Stimulated activated naive CD8-positive, alpha-beta T cell treated with anti-CD3 and anti-CD28 coated beads, Interleukin-15, Interleukin-2, amounts not matched to agents 100 ng/mL and 50 ng/mL, for 24 hours (primary cell): ENCODE measurements around the gene ABCA3.

Experiments used
- H3K27ac Mint-ChIP-seq: one replicate; pipeline ENCODE4 v1.8.0; 2021; ENCODE audit warnings: mild to moderate bottlenecking, mixed read lengths
- H3K27me3 Mint-ChIP-seq: one replicate; pipeline ENCODE4 v1.8.0; 2021; ENCODE audit warnings: mixed read lengths
- H3K36me3 Mint-ChIP-seq: one replicate; pipeline ENCODE4 v1.8.0; 2021; ENCODE audit warnings: low read depth, mixed read lengths
- H3K4me1 Mint-ChIP-seq: one replicate; pipeline ENCODE4 v1.8.0; 2021; ENCODE audit warnings: low read depth, mixed read lengths
- H3K4me3 Mint-ChIP-seq: one replicate; pipeline ENCODE4 v1.8.0; 2021; ENCODE audit warnings: mild to moderate bottlenecking, mixed read lengths
- H3K9me3 Mint-ChIP-seq: one replicate; pipeline ENCODE4 v1.8.0; 2021; ENCODE audit warnings: mixed read lengths

ABCA3 gene

DNA sequence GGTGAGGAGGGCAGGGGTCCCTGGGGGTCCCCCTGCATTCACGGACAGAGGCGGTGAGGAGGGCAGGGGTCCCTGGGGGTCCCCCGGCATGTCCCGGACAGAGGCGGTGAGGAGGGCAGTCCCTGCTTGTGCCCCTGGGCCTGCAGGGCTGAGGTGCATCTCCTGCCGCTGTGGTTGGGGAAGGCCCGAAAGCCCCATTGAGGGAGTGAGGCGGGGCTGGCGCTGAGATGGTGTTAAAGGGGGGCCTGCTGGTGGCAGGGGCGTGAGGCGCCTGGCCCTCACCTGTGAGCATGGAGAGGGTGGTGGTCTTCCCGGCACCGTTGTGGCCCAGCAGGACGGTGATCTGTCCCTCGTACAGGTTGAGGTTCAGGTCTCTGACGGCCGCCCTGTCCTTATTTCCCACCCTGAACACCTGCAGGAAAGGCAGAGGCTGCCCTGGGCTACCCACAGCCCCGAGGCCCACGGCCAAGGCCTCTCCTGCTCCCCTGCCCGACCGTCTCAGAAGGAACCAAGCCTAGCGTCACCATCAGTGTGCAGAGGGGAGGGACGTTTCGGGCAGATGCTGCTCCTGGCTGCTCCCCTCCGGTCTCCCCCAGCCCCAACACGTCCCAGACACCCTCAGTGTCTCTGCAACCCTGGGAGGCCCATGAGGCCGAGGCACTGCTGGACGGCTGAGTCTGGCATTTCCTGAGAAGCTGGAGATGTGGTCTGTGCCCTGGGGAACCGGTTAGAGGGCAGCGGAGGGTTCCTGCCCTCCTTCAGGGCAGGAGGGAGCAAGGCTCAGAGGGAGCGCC is 41.2 kb downstream of the ABCA3 start:
- H3K27me3 Mint-ChIP-seq, result no peaks in the 10 kb centered on the region
- H3K4me3 Mint-ChIP-seq, result no peak overlapping the region
- no peaks in the 10 kb centered on the region for H3K9me3 Mint-ChIP-seq
- H3K4me1 Mint-ChIP-seq, result no peaks in the 10 kb centered on the region
- no peak overlapping the region for H3K27ac Mint-ChIP-seq
- H3K36me3 Mint-ChIP-seq, result no peaks in the 10 kb centered on the region

DNA sequence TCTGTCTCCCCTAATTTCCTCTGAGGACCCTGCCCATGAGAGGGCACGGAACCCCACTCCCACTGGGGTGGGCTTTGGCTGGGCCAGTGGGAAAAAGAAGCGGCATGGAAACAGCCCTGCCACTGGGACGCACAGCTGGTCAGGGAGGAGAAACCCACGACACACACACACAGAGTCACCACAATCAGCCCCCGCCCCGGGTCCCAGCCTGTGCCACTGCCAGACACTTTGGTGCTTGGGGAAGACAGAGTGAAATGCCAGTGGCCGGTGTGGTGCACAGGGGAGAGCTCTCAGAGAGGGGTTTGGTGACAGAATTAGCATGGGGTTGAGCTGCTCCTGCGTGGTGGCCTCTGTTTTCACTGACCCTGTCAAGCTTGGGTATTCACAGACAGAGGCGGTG is 41.9 kb downstream of the ABCA3 start:
- Mint-ChIP-seq H3K27ac (no peak overlapping the region), H3K9me3 (no peaks in the 10 kb centered on the region), H3K4me1 (no peaks in the 10 kb centered on the region), H3K4me3 (no peak overlapping the region), H3K36me3 (no peaks in the 10 kb centered on the region), H3K27me3 (no peaks in the 10 kb centered on the region)

DNA sequence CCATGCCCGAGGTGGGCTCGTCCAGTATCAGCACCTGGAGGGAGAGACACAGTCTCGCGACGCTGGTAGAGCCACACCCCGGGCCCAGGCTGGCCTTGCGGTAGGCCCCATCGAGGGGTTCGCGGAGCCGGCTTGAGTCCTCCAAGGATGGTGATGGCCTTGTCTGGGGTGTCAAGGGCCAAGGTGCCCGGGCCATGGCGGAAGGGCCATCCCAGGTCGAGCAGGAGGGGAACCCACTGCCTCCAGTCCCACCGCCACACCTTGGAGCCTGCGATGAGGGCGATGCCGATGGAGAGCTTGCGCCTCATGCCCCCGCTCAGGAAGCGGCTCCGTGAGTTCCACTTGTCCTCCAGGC is 43.0 kb downstream of the ABCA3 start:
- Mint-ChIP-seq H3K27ac (no peak overlapping the region), H3K36me3 (no peaks in the 10 kb centered on the region), H3K4me3 (no peak overlapping the region), H3K9me3 (no peaks in the 10 kb centered on the region), H3K4me1 (no peaks in the 10 kb centered on the region), H3K27me3 (no peaks in the 10 kb centered on the region)

DNA sequence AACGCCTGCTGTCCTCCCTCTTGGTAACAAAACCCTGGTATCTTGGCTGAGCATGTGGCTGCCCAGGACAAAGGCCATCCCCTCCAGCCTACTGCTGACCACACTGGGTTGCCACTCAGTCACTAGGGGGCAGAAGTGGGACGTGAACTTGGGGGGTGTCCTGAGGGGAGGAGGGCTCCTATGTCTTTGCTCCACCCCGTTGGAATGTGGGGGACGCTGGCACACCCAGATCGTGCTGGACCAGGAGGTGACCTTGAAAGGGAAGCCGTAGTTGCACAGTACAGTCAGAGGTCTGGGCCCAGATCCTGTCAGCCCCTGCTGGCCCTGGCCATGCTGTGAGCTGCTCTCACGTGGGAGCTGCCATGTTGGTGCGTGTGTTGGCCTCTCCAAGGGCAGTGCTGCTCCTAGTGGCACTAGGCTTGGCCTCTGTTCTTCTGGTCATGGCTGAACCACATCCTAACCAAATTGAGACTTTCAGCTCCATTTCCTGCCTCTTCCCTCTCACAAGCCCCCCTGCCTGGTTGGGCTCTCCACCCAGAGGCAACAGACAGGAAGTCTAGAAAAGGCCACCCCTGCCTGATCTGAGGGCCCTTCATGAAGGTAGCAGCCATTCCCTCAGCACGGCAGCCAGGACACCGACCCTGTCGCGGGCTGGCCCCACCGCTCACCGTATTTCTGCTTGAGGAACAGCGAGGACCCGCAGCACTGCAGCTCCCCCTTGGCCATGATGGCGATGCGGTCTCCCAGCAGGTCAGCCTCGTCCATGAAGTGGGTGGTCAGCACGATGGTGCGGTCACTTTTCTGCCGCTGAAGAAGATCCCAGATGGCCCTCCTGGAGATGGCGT is 43.6 kb downstream of the ABCA3 start:
- no peaks in the 10 kb centered on the region for H3K36me3 Mint-ChIP-seq
- no peak overlapping the region for H3K4me3 Mint-ChIP-seq
- no peaks in the 10 kb centered on the region for H3K9me3 Mint-ChIP-seq
- H3K4me1 Mint-ChIP-seq, result no peaks in the 10 kb centered on the region
- no peak overlapping the region for H3K27ac Mint-ChIP-seq
- no peaks in the 10 kb centered on the region for H3K27me3 Mint-ChIP-seq

DNA sequence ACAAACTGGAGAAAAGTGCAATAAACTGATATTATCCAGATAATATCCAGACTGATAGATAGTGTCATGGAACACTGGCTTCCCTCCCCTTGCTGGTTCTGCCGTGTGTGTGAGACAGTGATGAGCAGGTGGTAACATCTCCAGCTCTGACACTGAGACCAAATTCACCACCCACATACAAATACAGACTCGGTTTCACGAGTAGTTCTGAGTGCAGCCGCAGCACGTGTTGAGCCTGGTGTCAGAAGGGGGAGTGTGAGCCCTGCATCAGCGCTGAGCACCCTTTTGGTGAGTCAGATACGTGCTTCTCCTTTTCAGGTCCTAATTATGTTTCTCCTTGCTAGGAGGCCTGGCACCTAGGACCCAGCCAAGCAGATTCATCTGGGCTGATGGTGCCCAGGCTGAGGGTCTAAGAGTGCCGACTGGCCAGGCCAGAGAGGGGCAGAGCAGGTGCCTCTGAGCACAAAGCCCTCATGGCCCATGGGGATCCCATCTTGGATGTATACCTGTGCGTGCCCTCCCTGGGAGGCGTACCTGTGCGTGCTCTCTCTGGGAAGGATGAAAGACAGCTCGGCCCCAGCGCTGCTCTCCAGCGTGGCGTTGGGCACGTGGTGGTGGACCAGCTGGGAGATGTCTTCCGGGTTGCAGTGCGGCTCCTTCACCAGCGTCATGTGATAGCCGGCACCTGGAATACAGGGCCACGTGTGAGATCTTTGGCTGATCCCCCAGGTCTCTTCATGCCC is 45.3 kb downstream of the ABCA3 start:
- Mint-ChIP-seq H3K4me3 (no peak overlapping the region), H3K9me3 (no peaks in the 10 kb centered on the region), H3K27ac (no peak overlapping the region), H3K27me3 (no peaks in the 10 kb centered on the region), H3K4me1 (no peaks in the 10 kb centered on the region), H3K36me3 (no peaks in the 10 kb centered on the region)

DNA sequence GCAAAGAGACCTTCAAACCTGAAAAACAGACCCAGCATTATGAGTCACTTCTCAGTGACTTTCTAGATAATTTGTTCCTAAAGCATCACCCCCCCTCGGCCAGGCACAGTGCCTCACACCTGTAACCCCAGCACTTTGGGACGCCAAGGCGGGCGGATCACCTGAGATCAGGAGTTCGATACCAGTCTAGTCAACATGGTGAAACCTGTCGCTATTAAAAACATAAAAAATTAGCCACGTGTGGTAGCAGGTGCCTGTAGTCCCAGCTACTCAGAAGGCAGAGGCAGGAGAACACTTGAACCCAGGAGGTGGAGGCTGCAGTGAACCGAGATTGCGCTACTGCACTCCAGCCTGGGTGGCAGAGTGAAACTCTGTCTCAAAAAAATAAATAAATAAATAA is 48.3 kb downstream of the ABCA3 start:
- no peaks in the 10 kb centered on the region for H3K27me3 Mint-ChIP-seq
- H3K9me3 Mint-ChIP-seq, result no peaks in the 10 kb centered on the region
- H3K27ac Mint-ChIP-seq, result no peak overlapping the region
- no peaks in the 10 kb centered on the region for H3K4me1 Mint-ChIP-seq
- H3K36me3 Mint-ChIP-seq, result no peaks in the 10 kb centered on the region
- no peak overlapping the region for H3K4me3 Mint-ChIP-seq

DNA sequence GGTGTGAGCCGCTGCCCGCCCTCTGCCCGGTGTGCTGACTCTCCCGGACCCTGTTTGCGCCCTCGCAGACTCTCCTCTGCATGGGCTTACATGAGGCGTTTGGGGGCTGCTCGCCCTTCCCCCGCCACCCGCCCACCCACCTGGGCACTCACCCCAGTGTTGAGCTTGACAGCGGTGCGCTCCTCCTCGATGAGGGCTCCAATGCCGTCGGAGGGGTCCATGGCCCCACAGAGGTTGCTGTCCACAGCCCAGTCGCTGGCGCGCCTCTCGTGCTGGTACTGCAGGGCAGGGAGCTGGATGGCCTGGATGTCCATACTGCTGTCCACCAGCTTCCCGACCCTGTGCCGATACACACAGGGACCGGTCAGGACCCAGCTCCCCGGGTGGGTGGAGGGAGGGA is 51.2 kb downstream of the ABCA3 start:
- H3K4me1 Mint-ChIP-seq, result no peaks in the 10 kb centered on the region
- no peak overlapping the region for H3K4me3 Mint-ChIP-seq
- no peak overlapping the region for H3K27ac Mint-ChIP-seq
- H3K9me3 Mint-ChIP-seq, result no peaks in the 10 kb centered on the region
- no peaks in the 10 kb centered on the region for H3K27me3 Mint-ChIP-seq
- no peaks in the 10 kb centered on the region for H3K36me3 Mint-ChIP-seq

DNA sequence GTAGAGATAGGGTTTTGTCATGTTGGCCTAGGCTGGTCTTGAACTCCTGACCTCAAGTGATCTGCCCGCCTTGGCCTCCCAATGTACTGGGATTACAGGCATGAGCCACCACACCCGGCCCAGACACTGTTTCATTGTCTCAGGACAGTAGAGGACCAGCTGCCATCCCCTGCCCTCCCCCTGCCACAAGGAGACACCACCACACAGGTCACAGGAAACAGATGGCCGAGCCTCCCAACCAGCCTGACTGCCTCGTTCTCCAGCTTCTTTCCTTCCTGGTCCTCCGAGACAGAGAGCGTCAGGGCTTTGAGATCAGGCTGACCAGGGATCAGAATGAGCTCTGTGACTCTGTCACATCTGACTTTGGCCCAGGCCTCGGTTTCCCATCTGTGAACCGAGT is 51.8 kb downstream of the ABCA3 start:
- Mint-ChIP-seq H3K36me3 (no peaks in the 10 kb centered on the region), H3K4me1 (no peaks in the 10 kb centered on the region), H3K27ac (no peak overlapping the region), H3K9me3 (no peaks in the 10 kb centered on the region), H3K4me3 (no peak overlapping the region), H3K27me3 (no peaks in the 10 kb centered on the region)

DNA sequence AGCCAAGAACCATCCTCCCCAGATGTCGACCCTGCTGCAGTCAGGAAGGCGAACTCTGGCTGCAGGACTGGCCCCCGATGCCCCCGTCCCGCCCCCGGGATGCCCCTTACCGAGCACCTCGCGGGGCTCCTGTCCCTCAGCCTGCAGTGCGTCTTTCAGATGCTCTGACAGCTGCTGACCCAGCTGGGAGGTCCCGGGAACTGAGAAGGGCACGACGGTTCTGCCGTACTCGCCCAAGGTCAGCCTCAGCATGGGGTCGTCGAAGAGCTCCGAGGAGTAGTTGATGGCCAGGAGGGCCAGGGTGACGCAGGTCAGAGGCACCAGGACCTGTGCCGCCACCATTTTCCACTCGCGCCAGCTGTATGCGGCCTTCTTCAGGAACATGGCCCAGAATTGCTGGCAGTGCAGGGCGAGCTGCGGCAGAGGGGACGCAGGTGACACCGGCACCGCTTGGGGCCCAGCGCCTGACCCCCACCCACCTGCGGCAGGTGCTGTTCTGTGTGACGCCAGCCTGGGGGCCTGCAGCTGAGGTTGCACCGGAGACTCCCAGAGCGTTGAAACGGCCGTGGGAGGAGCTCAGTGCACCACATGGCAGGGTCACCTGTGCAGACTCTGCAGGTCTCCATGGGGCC is 52.5 kb downstream of the ABCA3 start:
- H3K27ac Mint-ChIP-seq, result no peak overlapping the region
- H3K9me3 Mint-ChIP-seq, result no peaks in the 10 kb centered on the region
- no peaks in the 10 kb centered on the region for H3K36me3 Mint-ChIP-seq
- no peak overlapping the region for H3K4me3 Mint-ChIP-seq
- H3K4me1 Mint-ChIP-seq, result no peaks in the 10 kb centered on the region
- no peaks in the 10 kb centered on the region for H3K27me3 Mint-ChIP-seq

DNA sequence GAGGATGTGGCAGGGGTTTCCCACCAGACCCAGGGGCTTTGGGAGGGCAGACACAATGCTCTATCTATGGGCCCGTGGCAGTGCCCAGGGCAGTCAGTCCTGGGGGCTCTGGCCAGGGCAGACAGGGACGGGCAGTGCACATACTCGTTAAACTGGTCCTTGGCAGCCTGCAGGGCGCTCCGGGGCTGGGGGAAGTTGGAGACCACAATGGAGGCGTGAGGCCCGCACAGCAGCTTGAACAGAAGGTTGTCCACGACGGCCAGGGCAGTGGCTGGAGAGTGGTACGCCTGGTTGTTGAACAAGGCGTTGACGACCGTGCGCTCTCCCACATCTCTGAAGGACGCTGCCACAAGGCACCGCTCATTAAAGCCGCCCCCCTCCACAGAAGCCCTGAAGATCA is 54.0 kb downstream of the ABCA3 start:
- no peaks in the 10 kb centered on the region for H3K4me1 Mint-ChIP-seq
- H3K27ac Mint-ChIP-seq, result no peak overlapping the region
- H3K4me3 Mint-ChIP-seq, result no peak overlapping the region
- no peaks in the 10 kb centered on the region for H3K36me3 Mint-ChIP-seq
- no peaks in the 10 kb centered on the region for H3K27me3 Mint-ChIP-seq
- H3K9me3 Mint-ChIP-seq, result no peaks in the 10 kb centered on the region

DNA sequence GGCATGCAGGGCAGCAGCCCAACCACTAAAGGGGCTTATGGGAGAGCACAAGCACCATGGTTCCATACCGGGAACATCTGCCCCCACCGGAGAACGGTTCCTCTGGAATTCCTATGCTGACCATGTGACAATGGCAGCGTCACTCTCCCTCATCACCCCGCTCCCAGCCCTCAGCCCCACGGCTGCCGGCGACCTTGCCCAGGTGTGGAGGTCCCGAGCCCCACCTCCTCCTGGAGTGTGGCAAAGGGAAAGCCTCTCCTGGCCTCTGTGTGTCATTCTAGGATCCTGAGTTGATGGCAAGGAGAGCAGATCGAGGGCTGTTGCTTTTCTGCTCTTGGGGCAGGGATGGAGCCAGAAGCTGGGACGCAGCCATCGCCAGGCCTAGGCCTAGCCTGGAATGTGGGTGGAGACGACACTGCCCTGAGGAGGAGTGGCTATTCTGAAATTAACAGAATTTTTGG is 54.8 kb downstream of the ABCA3 start:
- Mint-ChIP-seq H3K36me3 (no peaks in the 10 kb centered on the region), H3K27ac (no peak overlapping the region), H3K27me3 (no peaks in the 10 kb centered on the region), H3K4me1 (no peaks in the 10 kb centered on the region), H3K9me3 (no peaks in the 10 kb centered on the region), H3K4me3 (no peak overlapping the region)

DNA sequence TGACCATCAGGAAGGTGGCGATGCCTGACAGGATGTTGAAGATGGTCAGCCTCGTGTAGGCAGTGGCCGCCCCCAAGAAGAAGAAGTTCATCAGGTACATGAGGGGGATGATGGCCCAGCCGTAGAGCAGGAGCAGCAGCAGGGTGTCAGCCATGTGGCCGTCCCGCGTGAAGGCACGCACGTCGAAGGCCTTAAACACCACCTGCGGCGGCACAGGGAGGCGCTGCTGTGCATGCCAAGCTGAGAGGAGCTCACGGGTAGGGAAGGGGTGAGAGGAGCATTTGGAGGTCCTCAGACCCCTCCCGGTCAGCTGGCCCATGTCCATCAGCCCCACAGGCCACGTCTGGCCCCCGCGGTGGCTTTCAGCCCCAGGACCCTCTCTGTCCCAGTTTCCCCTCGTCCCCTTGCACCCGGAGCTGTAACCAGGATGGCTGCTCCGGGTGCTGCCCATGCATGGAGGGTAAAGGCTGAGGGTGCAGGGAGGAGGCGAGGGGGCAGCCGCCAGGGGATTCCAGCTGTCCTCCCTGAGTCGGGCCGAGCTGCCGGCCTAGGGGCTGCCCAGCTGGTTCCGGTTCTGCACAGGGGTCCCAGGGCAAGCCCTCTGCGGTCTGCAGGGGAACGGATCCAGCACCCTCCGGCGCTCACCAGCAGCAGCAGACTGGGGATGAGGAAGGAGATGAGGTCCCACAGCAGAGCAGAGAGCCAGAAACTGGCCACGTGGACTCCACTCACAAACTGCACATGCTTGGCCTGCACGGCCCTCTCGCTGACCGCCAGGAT is 55.5 kb downstream of the ABCA3 start:
- no peaks in the 10 kb centered on the region for H3K9me3 Mint-ChIP-seq
- no peaks in the 10 kb centered on the region for H3K27me3 Mint-ChIP-seq
- H3K36me3 Mint-ChIP-seq, result no peaks in the 10 kb centered on the region
- H3K4me3 Mint-ChIP-seq, result no peak overlapping the region
- no peak overlapping the region for H3K27ac Mint-ChIP-seq
- H3K4me1 Mint-ChIP-seq, result no peaks in the 10 kb centered on the region

DNA sequence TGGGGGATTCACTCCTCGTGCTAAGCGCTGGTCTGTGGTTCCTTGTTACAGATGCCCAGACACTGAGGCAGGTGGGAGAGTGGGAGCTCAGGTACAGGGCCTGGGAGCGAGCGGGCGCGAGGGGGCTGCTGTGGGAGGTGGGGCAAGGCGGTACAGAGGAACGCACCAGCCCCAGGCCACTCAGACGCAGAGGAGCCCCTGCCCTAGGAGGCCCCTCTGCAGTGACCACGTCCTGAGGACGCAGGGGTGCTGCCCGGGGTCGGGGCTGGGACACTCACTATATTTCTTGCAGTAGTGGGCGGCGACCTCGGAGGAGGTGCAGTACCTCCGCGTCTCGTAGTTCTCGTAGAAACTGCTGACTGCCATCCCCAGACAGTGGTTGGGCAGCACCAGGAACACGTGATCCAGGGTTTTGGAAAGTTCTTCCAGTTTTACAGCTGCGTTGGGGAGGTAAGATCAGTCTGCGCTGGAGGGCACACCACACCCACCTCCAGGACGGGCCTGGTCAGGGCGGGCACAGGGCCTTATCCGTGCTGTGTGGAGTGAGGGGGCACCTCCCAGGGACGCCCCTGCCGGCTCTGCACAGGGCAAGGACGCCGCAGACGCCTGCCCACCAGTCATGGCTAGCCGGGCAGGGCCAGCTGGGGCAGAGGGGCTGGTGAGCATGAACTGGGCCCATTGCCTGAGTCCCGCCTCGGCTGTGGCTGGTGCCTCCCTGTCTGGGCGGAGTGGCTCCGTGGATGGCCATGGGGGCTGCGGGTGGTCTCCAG is 56.3 kb downstream of the ABCA3 start:
- Mint-ChIP-seq H3K27ac (no peak overlapping the region), H3K4me3 (no peak overlapping the region), H3K36me3 (no peaks in the 10 kb centered on the region), H3K4me1 (no peaks in the 10 kb centered on the region), H3K9me3 (no peaks in the 10 kb centered on the region), H3K27me3 (no peaks in the 10 kb centered on the region)
